Measurements from ENCODE around the gene PARP6.

DNA sequence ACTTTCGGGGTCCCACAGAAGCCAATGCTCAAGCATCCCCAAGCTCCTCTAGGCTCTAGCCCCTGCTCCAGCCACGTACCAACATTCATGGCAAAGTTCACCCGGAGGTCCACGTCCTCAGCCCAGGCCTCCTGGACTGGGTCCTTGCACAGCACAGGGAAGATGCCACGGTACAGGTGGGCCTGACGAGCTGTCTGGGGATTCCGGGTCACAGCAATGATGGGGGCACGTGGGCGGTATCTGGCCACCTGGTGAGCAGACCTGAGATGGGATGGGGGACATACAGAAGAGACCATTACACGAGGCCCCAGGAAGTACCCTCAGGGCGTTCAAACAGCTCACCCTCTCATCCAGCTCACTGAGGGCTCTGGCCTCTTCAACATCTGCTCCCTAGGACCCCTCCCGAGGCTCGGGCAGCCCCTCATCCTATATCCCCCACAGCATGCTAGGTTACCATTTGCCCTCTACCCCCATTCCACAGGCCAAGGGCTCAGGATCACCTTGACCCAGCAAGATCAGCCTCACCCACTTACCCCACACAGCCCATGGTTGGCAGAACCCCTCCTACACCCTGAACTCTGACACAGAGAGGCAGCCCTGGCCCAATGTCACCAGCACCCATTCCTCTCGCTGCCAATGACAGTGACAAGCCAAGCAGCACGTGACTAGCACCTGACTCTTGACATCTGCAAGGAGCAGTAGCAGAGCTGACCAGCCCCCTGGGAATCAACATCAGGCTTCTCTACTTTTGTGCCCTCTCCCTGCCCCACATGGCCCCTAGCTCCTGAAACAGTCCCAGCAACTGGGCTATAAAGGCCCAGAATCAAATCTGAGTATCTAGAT is 71.7 kb downstream of the PARP6 start:
- TF ChIP-seq, protein P1, sequence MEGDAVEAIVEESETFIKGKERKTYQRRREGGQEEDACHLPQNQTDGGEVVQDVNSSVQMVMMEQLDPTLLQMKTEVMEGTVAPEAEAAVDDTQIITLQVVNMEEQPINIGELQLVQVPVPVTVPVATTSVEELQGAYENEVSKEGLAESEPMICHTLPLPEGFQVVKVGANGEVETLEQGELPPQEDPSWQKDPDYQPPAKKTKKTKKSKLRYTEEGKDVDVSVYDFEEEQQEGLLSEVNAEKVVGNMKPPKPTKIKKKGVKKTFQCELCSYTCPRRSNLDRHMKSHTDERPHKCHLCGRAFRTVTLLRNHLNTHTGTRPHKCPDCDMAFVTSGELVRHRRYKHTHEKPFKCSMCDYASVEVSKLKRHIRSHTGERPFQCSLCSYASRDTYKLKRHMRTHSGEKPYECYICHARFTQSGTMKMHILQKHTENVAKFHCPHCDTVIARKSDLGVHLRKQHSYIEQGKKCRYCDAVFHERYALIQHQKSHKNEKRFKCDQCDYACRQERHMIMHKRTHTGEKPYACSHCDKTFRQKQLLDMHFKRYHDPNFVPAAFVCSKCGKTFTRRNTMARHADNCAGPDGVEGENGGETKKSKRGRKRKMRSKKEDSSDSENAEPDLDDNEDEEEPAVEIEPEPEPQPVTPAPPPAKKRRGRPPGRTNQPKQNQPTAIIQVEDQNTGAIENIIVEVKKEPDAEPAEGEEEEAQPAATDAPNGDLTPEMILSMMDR (IDR thresholded peaks at IDR 0.05), result no peak
- TF ChIP-seq POLR2A (IDR thresholded peaks at IDR 0.05), result no peak

Data from right lobe of liver (tissue), 4 donors.